Activated CD4-positive, alpha-beta T cell treated with anti-CD3 and anti-CD28 coated beads, Interleukin-2, amount 10 ng/mL, durations not matched to agents 24 days and 14 days (primary cell): ENCODE data around the gene RNASEH2B. TPM values are rescaled to one million over a fixed set of nuclear protein-coding genes. Genes with fewer than 3 reads are reported as not detected.

Source experiments
- DNase-seq: peaks from one replicate; pipeline ENCODE4 v3.0.0; 2022
- H3K27ac Mint-ChIP-seq: one replicate; pipeline ENCODE4 v1.8.0; 2022; ENCODE audit warnings: mild to moderate bottlenecking, mixed read lengths
- H3K27me3 Mint-ChIP-seq: one replicate; pipeline ENCODE4 v1.8.0; 2022; ENCODE audit warnings: mixed read lengths
- H3K36me3 Mint-ChIP-seq: one replicate; pipeline ENCODE4 v1.8.0; 2022; ENCODE audit warnings: low read depth, mild to moderate bottlenecking, mixed read lengths
- H3K4me1 Mint-ChIP-seq: one replicate; pipeline ENCODE4 v1.8.0; 2021; ENCODE audit warnings: mixed read lengths
- H3K4me3 Mint-ChIP-seq: one replicate; pipeline ENCODE4 v1.8.0; 2022; ENCODE audit warnings: mild to moderate bottlenecking, moderate library complexity, mixed read lengths
- H3K9me3 Mint-ChIP-seq: one replicate; pipeline ENCODE4 v1.8.0; 2021; ENCODE audit warnings: mixed read lengths
- intact Hi-C: fragments of 100-400 bp; cut with micrococcal nuclease; formaldehyde crosslinking; loops from one replicate; pipeline ENCODE4 v1.15.1; 2023
- total RNA-seq: library from RNA; stranded (reverse); gene quantifications from 2 replicates; pipeline ENCODE4 v1.2.3, GENCODE V29; 2022

The RNASEH2B gene
- total RNA-seq: 57.9 and 61.0 TPM in 2 replicates

DNA sequence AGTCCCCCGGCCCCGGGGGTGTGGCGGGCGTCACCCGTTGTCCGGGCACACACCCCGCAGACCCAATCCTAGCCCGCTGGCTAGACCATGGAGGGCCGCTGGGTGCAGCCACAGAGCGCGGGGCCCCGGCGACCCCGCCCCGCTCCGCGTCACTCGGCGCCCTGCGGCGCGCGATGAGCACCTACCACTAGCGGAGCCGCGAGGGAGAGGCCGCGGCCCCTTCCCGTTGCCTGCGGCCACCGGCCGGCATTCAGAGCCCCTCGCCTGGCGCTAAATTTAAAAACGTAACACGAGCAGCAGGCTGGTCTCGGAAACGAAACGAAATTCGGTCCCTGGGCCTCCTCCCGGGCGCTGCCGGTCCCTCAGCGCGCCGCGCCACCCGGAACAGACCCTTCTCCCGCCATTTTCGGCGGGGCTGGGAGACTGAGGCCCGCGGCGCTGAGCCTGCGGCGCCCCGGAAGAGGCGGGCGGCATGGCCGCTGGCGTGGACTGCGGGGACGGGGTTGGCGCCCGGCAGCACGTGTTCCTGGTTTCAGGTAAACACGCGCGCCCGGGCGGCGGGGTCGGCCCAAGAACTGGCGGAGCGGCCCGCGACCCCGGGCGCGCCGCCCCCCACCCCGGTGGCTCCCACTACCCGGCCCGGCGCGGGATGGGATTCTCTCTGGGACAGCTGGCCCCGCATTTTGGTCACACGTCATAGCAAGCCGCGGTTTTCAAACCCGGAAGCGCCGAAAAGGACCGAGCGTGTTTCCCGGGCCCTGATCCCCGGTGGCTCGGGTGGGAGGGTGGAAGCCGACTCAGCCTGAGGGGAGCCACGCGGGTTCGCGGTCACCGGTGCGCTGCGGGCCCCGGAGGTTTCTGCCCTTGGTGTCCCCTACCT, at the start of gene RNASEH2B:
Gene RNASEH2B (plus strand): TSS at position 187 of the 880 bp plus-strand sequence. CDS start 286 bp downstream, at position 473.
- intact Hi-C loops: loop anchor here (1.0 to 10.0 kb wide), 6 partner anchors 160 to 974 kb away; partner anchors contain the start of gene SPRYD7
- peak within 1 kb of the TSS; percentile 98 for H3K4me3 Mint-ChIP-seq
- peak; percentile 93 for DNase-seq

DNA sequence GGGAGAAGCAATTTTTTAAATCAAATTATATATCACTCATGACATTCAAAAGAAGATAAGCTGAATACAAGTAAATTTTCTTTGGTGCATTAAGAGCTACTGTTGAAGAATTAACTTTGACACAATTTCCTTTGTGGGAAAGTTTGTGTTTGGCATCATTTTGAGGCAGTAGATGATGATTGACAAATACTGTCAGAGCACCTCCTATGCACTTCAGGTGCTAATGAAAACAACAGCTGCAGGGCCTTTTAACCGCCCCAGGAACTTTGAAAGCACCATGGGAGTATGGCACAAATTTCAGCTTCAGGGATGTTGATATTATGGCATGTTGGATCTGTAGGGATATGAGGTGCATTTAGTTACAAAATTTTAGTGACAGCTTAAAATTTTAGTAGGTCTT, 45.1 kb upstream of the RNASEH2B start:
- Mint-ChIP-seq H3K9me3 (peaks cover 19% of the 10 kb centered on the region), H3K4me3 (no peak overlapping the region), H3K4me1 (peaks cover 3% of the 10 kb centered on the region), H3K27ac (no peak overlapping the region), H3K36me3 (no peaks in the 10 kb centered on the region), H3K27me3 (peaks cover 38% of the 10 kb centered on the region)
- intact Hi-C loops: no loop called here
- no peak for DNase-seq

More for the DNA sequence above, at the start of gene RNASEH2B:
- Mint-ChIP-seq H3K27ac (peak within 1 kb of the TSS; percentile 99), H3K9me3 (no peaks in the 10 kb centered on the region), H3K27me3 (no peaks in the 10 kb centered on the region), H3K4me1 (peaks cover 32% of the 10 kb centered on the region), H3K36me3 (peaks cover 2% of the 10 kb centered on the region)

DNA sequence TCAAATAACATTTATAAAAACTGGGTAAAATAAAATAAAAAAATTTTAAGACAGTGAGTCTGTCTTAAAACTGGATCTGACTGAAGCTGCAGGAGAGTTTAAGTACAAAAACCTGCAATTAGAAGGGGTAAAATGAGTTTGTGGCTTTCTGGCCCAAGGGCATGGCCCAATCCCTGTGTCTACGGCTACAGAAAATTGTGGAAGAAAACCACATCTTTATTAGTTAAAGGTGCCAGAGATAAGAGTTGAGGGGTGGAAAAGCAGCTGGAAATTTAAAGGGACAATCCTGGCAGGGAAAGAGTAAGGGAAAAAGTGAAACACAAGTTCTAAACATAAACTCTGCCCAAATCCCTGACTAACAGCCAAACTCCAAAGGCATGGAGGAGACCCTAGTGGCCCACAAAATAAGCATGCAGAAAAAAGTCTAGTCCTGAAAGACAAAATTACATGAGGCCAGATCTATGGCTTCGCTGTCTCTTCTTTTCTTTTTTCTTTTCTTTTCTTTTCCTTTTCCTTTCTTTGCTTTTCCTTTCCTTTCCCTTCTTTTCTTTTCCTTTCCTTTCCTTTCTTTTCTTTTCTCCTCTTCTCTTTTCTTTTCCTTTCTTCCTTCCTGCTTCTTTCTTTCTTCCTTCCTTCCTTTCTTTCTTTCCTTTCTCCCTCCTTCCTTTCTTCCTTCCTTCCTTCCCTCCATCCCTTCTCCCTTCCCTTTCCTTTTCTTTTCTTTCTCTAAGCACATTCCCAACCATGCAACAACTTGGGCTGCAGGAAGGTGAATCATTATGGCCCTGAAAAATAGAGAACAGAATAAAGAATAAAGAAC, 42.6 kb upstream of the RNASEH2B start:
- intact Hi-C loops: no loop called here
- no peak overlapping the region for H3K4me3 Mint-ChIP-seq
- H3K36me3 Mint-ChIP-seq: peaks cover 1% of the 10 kb centered on the region
- peaks cover 35% of the 10 kb centered on the region for H3K27me3 Mint-ChIP-seq
- H3K9me3 Mint-ChIP-seq: peaks cover 13% of the 10 kb centered on the region
- H3K27ac Mint-ChIP-seq: peak overlapping the region; percentile 7
- H3K4me1 Mint-ChIP-seq: peaks cover 3% of the 10 kb centered on the region
- no peak for DNase-seq

- H3K9me3 Mint-ChIP-seq: peaks cover 13% of the 10 kb centered on the region
- intact Hi-C loops: no loop called here
- peaks cover 35% of the 10 kb centered on the region for H3K27me3 Mint-ChIP-seq
- peaks cover 3% of the 10 kb centered on the region for H3K4me1 Mint-ChIP-seq
- no peak for DNase-seq
- peaks cover 1% of the 10 kb centered on the region for H3K36me3 Mint-ChIP-seq
- no peak overlapping the region for H3K4me3 Mint-ChIP-seq
- no peak overlapping the region for H3K27ac Mint-ChIP-seq
Observed at GRCh38 chr13:50867637-50867945, 42.0 kb upstream of the RNASEH2B start.

DNA sequence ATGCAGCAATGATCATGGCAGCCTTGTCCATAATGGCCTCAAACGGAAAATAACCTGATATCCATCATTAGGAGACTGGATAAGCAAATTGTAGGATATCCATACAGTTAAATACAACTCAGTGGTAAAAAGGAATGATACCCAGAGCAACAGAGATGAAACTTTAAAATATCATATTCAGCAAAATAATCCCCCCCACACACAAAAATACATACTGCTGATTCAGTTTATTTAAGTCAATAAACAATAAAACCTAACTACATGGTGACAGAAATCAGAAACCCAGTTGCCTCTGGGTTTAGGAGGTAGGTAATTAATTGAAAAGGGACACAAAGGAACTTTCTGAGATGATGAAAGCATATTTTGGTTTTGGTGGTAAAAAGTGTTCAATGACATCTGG, 38.2 kb upstream of the RNASEH2B start:
- H3K9me3 Mint-ChIP-seq: peaks cover 8% of the 10 kb centered on the region
- H3K4me3 Mint-ChIP-seq: no peak overlapping the region
- intact Hi-C loops: no loop called here
- peaks cover 1% of the 10 kb centered on the region for H3K36me3 Mint-ChIP-seq
- peaks cover 31% of the 10 kb centered on the region for H3K27me3 Mint-ChIP-seq
- no peak for DNase-seq
- H3K4me1 Mint-ChIP-seq: peaks cover 3% of the 10 kb centered on the region
- H3K27ac Mint-ChIP-seq: no peak overlapping the region

GRCh38 chr13:50873467-50873866, 36.1 kb upstream of the RNASEH2B start:
- Mint-ChIP-seq H3K4me1 (no peaks in the 10 kb centered on the region), H3K36me3 (peaks cover 1% of the 10 kb centered on the region), H3K27ac (no peak overlapping the region), H3K9me3 (peaks cover 11% of the 10 kb centered on the region), H3K4me3 (no peak overlapping the region), H3K27me3 (peaks cover 20% of the 10 kb centered on the region)
- no peak for DNase-seq
- intact Hi-C loops: no loop called here

DNA sequence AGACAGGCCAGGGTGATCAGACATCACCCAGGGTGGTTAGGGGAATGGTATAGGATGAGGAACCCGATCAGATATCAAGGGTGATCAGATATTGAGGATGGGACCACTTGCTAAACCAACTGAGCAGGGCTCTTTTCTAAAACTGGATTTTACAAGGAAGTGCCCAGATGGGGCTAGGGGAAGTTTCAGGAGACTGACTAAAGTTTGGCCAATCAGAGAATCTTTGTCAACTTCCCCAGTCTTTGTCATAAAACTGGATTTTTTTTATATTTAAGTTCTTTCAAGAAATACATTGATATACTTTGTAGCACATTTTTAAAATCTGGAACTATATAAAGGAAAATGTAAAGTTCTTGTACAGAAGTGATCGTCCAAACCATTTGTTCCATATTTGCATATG, 35.6 kb upstream of the RNASEH2B start:
- Mint-ChIP-seq H3K27ac (no peak overlapping the region), H3K4me3 (no peak overlapping the region), H3K36me3 (peaks cover 1% of the 10 kb centered on the region)

GRCh38 chr13:50882816-50883435, 26.7 kb upstream of the RNASEH2B start:
- Mint-ChIP-seq H3K9me3 (peaks cover 3% of the 10 kb centered on the region), H3K27me3 (peaks cover 4% of the 10 kb centered on the region), H3K4me1 (no peaks in the 10 kb centered on the region), H3K27ac (no peak overlapping the region), H3K4me3 (no peak overlapping the region), H3K36me3 (no peaks in the 10 kb centered on the region)
- intact Hi-C loops: no loop called here
- DNase-seq: no peak

More for the DNA sequence above, 35.6 kb upstream of the RNASEH2B start:
- H3K4me1 Mint-ChIP-seq: no peaks in the 10 kb centered on the region
- no peak for DNase-seq
- intact Hi-C loops: no loop called here
- peaks cover 15% of the 10 kb centered on the region for H3K27me3 Mint-ChIP-seq
- peaks cover 11% of the 10 kb centered on the region for H3K9me3 Mint-ChIP-seq

GRCh38 chr13:50883728-50884127, 25.9 kb upstream of the RNASEH2B start:
- no peak overlapping the region for H3K4me3 Mint-ChIP-seq
- peaks cover 10% of the 10 kb centered on the region for H3K9me3 Mint-ChIP-seq
- no peak for DNase-seq
- peaks cover 3% of the 10 kb centered on the region for H3K27me3 Mint-ChIP-seq
- H3K27ac Mint-ChIP-seq: no peak overlapping the region
- intact Hi-C loops: no loop called here
- H3K36me3 Mint-ChIP-seq: no peaks in the 10 kb centered on the region
- no peaks in the 10 kb centered on the region for H3K4me1 Mint-ChIP-seq

DNA sequence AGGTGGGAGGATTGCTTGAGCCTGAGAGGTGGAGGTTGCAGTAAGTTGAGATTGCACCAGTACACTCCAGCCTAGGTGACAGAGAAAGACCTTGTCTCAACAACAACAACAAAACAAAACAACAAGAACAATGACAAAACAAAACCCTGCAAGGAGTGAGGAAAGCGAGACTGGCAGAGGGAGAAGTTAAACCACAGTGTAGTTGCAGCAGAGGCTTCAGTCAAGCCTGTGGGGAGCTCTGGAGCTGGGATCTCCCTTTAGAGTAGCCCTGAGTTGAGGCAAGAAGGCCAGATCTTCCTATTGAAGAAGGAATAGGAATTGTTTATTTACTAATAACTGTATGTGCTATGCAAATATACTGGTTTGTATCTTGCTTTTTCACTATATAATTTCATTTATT, 25.3 kb upstream of the RNASEH2B start:
- Mint-ChIP-seq H3K4me3 (no peak overlapping the region), H3K27me3 (peaks cover 3% of the 10 kb centered on the region), H3K4me1 (peaks cover 4% of the 10 kb centered on the region), H3K9me3 (peaks cover 14% of the 10 kb centered on the region), H3K27ac (no peak overlapping the region), H3K36me3 (no peaks in the 10 kb centered on the region)
- intact Hi-C loops: no loop called here
- DNase-seq: no peak

DNA sequence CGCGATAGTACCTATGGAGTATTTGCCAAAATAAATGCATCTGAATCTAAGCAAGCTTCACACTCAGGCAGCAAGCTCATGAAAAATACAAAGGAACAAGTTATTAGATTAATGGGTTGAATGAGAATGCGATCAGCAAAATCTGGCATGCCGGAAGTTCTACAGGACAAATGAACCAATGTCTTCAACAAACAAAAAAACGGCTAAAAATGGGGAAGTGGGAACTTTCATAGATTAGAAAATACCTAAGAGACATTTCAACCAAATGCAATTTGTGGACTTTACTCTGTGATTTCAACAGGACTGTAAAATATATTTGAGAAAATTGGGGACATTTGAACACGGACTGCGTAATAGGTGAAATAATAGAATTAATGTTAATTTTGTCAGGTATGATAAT, 22.4 kb upstream of the RNASEH2B start:
- Mint-ChIP-seq H3K27me3 (peaks cover 3% of the 10 kb centered on the region), H3K27ac (no peak overlapping the region), H3K9me3 (peaks cover 14% of the 10 kb centered on the region), H3K4me1 (peaks cover 20% of the 10 kb centered on the region), H3K4me3 (no peak overlapping the region), H3K36me3 (no peaks in the 10 kb centered on the region)
- no peak for DNase-seq
- intact Hi-C loops: no loop called here

- no peak for DNase-seq
- Mint-ChIP-seq H3K4me3 (no peak overlapping the region), H3K27me3 (peaks cover 3% of the 10 kb centered on the region), H3K4me1 (peaks cover 30% of the 10 kb centered on the region), H3K9me3 (peaks cover 12% of the 10 kb centered on the region), H3K27ac (no peak overlapping the region), H3K36me3 (no peaks in the 10 kb centered on the region)
- intact Hi-C loops: no loop called here
Observed at GRCh38 chr13:50888362-50888761, 21.2 kb upstream of the RNASEH2B start.

- Mint-ChIP-seq H3K9me3 (peaks cover 16% of the 10 kb centered on the region), H3K27ac (no peak overlapping the region), H3K36me3 (peaks cover 6% of the 10 kb centered on the region), H3K27me3 (peaks cover 3% of the 10 kb centered on the region), H3K4me1 (peaks cover 39% of the 10 kb centered on the region), H3K4me3 (no peak overlapping the region)
- DNase-seq: no peak
- intact Hi-C loops: no loop called here
Observed at GRCh38 chr13:50889317-50889716, 20.3 kb upstream of the RNASEH2B start.

GRCh38 chr13:50891206-50891605, 18.4 kb upstream of the RNASEH2B start:
- H3K27ac Mint-ChIP-seq: no peak overlapping the region

More at GRCh38 chr13:50891206-50891605, 18.4 kb upstream of the RNASEH2B start:
- DNase-seq: no peak
- intact Hi-C loops: loop anchor here (5.0 kb wide), 4 partner anchors 59 to 894 kb away; partner anchors contain the start of gene TRIM13
- Mint-ChIP-seq H3K36me3 (peaks cover 13% of the 10 kb centered on the region), H3K4me1 (peaks cover 46% of the 10 kb centered on the region), H3K4me3 (peak overlapping the region; percentile 7), H3K9me3 (peaks cover 23% of the 10 kb centered on the region), H3K27me3 (peaks cover 2% of the 10 kb centered on the region)
